DND-41 (cell line): Measurements from ENCODE around the gene HID1.

Experiments
- ATAC-seq: fragments of 200-7000 bp; cut with Tn5 transposase; 3 replicates; pipeline ENCODE4 v1.9.1; 2021; ENCODE audit warnings: low read depth; ENCODE audit not compliant: insufficient read depth
- DNase-seq: peaks from one replicate; pipeline ENCODE4 v3.0.0-alpha.2; 2020
- H2AFZ ChIP-seq: 2 replicates; pipeline ENCODE4 v1.6.0; 2012; ENCODE audit warnings: low read depth, low read length
- H3K27ac ChIP-seq: 2 replicates; pipeline ENCODE4 v1.5.1; 2012; ENCODE audit warnings: low read length, inconsistent platforms
- H3K27me3 ChIP-seq: fragments of 200-600 bp; sonication (generic); 2 replicates; pipeline ENCODE4 v1.6.0; 2012; ENCODE audit warnings: low read length, mild to moderate bottlenecking, inconsistent platforms; ENCODE audit not compliant: insufficient read depth, poor library complexity
- H3K36me3 ChIP-seq: 2 replicates; pipeline ENCODE4 v1.5.1; 2012; ENCODE audit warnings: low read length, inconsistent platforms; ENCODE audit not compliant: insufficient read depth
- H3K4me1 ChIP-seq: 2 replicates; pipeline ENCODE4 v1.5.1; 2012; ENCODE audit warnings: mild to moderate bottlenecking, low read length; ENCODE audit not compliant: insufficient read depth
- H3K4me2 ChIP-seq: 2 replicates; pipeline ENCODE4 v1.6.0; 2012; ENCODE audit warnings: mild to moderate bottlenecking, moderate library complexity, low read length, inconsistent platforms; ENCODE audit not compliant: insufficient read depth
- H3K4me3 ChIP-seq, 2 experiments: fragments of 200-600 bp in 1 of 2; shearing (Covaris generic) in 1 of 2; 2 replicates each; pipeline ENCODE4 v1.5.1; 2012 to 2016; ENCODE audit warnings: inconsistent platforms in 2 of 2, low read length in 2 of 2, mild to moderate bottlenecking in 2 of 2, low read depth in 1 of 2, moderate library complexity in 1 of 2
- H3K79me2 ChIP-seq: 2 replicates; pipeline ENCODE4 v1.6.0; 2012; ENCODE audit warnings: low read length, inconsistent platforms; ENCODE audit not compliant: insufficient read depth
- H3K9ac ChIP-seq: 2 replicates; pipeline ENCODE4 v1.6.0; 2012; ENCODE audit warnings: low read depth, mild to moderate bottlenecking, inconsistent platforms, low read length, moderate library complexity
- H3K9me3 ChIP-seq: 2 replicates; pipeline ENCODE4 v1.5.1; 2012; ENCODE audit warnings: low read length, moderate library complexity, mild to moderate bottlenecking, inconsistent platforms; ENCODE audit not compliant: insufficient read depth, severe bottlenecking
- H4K20me1 ChIP-seq: 2 replicates; pipeline ENCODE4 v1.6.0; 2012; ENCODE audit warnings: low read length; ENCODE audit not compliant: insufficient read depth
- EZH2 ChIP-seq: IDR thresholded peaks from 3 replicates; pipeline ENCODE4 v1.6.1; 2012; ENCODE audit warnings: borderline replicate concordance, low read depth, mild to moderate bottlenecking, moderate library complexity, low read length, inconsistent platforms; ENCODE audit not compliant: severe bottlenecking
- TF ChIP-seq, protein P1 (sequence below): IDR thresholded peaks from 2 replicates; pipeline ENCODE4 v1.5.1; 2012; ENCODE audit warnings: borderline replicate concordance, low read length, moderate library complexity, mild to moderate bottlenecking; ENCODE audit not compliant: poor library complexity, severe bottlenecking; ENCODE audit errors: extremely low read depth

The HID1 gene, protein sequence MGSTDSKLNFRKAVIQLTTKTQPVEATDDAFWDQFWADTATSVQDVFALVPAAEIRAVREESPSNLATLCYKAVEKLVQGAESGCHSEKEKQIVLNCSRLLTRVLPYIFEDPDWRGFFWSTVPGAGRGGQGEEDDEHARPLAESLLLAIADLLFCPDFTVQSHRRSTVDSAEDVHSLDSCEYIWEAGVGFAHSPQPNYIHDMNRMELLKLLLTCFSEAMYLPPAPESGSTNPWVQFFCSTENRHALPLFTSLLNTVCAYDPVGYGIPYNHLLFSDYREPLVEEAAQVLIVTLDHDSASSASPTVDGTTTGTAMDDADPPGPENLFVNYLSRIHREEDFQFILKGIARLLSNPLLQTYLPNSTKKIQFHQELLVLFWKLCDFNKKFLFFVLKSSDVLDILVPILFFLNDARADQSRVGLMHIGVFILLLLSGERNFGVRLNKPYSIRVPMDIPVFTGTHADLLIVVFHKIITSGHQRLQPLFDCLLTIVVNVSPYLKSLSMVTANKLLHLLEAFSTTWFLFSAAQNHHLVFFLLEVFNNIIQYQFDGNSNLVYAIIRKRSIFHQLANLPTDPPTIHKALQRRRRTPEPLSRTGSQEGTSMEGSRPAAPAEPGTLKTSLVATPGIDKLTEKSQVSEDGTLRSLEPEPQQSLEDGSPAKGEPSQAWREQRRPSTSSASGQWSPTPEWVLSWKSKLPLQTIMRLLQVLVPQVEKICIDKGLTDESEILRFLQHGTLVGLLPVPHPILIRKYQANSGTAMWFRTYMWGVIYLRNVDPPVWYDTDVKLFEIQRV

DNA sequence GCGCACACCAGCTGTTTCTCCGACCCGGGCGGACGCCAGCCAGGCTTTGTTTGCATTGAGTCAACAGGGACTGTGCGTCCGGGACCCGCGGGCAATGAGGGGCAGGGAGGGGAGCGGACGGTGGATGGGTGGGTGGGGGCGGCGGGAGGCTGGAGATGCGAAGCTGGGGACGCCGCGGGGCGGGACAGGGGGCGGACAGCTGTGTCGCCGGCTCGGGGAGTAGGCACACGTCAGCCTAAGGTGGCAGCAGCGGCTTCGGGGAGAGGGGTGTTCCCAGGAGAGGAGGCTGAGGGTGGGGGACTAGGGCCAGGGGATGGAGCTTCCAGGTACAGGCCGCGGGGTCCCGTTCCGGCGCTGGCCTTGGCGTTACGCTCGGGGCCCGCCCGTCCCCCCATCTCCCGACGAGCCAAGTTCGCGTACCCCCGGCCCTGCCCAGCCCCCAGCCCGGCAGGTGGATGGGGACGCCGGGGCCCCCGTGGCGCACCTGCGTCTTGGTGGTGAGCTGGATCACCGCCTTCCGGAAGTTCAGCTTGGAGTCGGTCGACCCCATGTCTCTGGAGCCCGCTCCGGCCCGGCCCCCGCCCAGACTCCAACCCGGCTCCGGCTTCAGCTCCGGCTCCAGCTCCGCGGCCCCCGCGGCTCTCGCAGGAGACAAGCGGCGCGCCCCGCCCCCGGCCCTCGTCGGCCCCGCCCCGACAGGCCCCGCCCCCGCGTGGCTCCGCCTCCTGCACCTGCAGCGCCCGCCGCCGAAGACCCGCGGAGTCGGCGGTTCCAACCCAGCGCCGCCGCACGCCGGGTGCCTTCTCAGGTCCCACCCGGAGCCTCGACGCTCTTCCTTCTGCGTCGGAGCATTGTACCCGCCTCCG is at the start of gene HID1:
Gene HID1, minus strand, starts transcription at position 653 of the 866 bp plus-strand sequence. Its CDS starts 103 bp downstream, at position 550.
- Histone ChIP-seq H3K27me3 (peaks cover 11% of the 10 kb centered on the region), H3K27ac (no peak within 1 kb of the TSS), H2AFZ (peak within 1 kb of the TSS; percentile 41), H3K4me3 (peak within 1 kb of the TSS in 1 of 2 experiments; percentile 50; a peak in 3 of 4 replicates), H3K4me2 (peak within 1 kb of the TSS; percentile 64), H3K9me3 (no peaks in the 10 kb centered on the region), H3K4me1 (peaks cover 14% of the 10 kb centered on the region), H3K79me2 (no peaks in the 10 kb centered on the region), H4K20me1 (peaks cover 8% of the 10 kb centered on the region; the same call in 1 of the 2 replicates), H3K36me3 (no peaks in the 10 kb centered on the region), H3K9ac (peak within 1 kb of the TSS; percentile 28)
- DNase-seq (peak; percentile 85), ATAC-seq (peak; percentile 92)
- no peak for TF ChIP-seq EZH2
- TF ChIP-seq, protein P1, sequence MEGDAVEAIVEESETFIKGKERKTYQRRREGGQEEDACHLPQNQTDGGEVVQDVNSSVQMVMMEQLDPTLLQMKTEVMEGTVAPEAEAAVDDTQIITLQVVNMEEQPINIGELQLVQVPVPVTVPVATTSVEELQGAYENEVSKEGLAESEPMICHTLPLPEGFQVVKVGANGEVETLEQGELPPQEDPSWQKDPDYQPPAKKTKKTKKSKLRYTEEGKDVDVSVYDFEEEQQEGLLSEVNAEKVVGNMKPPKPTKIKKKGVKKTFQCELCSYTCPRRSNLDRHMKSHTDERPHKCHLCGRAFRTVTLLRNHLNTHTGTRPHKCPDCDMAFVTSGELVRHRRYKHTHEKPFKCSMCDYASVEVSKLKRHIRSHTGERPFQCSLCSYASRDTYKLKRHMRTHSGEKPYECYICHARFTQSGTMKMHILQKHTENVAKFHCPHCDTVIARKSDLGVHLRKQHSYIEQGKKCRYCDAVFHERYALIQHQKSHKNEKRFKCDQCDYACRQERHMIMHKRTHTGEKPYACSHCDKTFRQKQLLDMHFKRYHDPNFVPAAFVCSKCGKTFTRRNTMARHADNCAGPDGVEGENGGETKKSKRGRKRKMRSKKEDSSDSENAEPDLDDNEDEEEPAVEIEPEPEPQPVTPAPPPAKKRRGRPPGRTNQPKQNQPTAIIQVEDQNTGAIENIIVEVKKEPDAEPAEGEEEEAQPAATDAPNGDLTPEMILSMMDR, result no peak

DNA sequence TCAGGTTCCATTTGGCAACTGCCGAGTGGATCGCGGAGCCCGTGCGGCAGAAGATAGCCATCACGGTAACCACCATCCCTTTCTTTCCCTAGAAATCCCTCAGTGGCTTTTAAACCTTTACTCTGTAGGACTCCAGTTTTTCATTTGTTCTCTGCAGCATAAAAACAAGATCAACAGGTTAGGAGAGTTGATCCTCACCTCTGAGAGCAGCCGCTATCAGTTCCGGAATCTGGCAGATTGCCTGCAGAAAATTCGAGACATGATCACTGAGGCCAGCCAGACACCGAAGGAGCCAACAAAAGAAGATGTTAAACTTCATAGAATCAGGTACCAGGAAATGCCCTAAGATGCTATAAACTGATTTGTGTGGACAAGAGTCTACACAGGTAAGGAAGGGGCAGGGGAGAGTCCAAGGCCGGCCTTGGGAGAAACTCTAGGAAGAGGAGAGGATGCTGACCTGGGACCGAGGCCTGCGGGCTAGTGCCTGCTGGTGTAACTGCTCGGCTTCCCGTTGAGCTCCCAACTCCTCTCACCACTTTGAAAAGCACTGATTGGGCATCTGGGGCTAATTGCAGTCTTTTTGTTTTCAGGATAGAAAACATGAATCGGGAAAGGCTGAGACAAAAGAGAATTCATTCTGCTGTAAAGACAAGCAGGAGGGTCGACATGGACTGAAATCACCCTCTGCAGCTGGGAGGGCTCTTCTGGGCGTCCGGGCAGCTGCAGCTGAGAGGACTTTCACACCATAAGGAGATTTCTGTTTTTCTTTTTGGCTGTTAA is 48.0 kb upstream of the HID1 start:
- H3K9ac ChIP-seq, result no peak overlapping the region
- 0 out of 2 replicates have a peak, but pooled peaks cover 5% of the 10 kb centered on the region for H4K20me1 ChIP-seq
- H3K4me1 ChIP-seq, result peaks cover 22% of the 10 kb centered on the region
- no peaks in the 10 kb centered on the region for H3K9me3 ChIP-seq
- DNase-seq (no peak), ATAC-seq (no peak)
- H3K4me2 ChIP-seq, result no peak overlapping the region
- peaks cover 6% of the 10 kb centered on the region for H3K79me2 ChIP-seq
- no peak overlapping the region for H3K27ac ChIP-seq
- H3K4me3 ChIP-seq, result no peak overlapping the region
- TF ChIP-seq, protein P1, result no peak
- no peak for TF ChIP-seq EZH2
- H2AFZ ChIP-seq, result no peak overlapping the region
- peaks cover 48% of the 10 kb centered on the region for H3K36me3 ChIP-seq
- no peaks in the 10 kb centered on the region for H3K27me3 ChIP-seq

DNA sequence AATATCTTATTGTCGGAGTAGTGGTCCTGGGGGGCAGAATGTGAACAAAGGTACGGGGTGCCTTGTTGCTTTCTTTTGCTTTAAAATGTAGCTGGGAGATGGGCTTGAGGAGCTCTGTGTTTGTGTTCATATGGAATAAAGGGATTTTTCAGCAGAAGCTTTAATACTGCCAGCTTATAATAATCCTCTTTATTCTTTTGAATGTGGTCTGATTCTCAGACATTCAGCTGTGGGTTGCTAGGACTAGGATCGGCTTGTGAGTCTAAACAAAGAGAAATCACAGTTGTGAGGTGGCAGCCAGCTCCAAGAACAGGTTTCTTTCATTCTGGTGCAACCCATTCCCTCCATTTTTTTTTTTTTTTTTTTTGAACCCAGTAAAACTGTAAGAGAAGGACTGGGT is 47.2 kb upstream of the HID1 start:
- no peak overlapping the region for H3K27ac ChIP-seq
- H2AFZ ChIP-seq, result no peak overlapping the region
- H3K27me3 ChIP-seq, result no peaks in the 10 kb centered on the region
- H3K4me3 ChIP-seq, result no peak overlapping the region
- H3K9me3 ChIP-seq, result no peaks in the 10 kb centered on the region
- peaks cover 48% of the 10 kb centered on the region for H3K36me3 ChIP-seq
- peaks cover 18% of the 10 kb centered on the region for H3K4me1 ChIP-seq
- H4K20me1 ChIP-seq, result 0 out of 2 replicates have a peak, but pooled peaks cover 5% of the 10 kb centered on the region
- H3K9ac ChIP-seq, result no peak overlapping the region
- no peak for ATAC-seq
- no peak for TF ChIP-seq EZH2
- TF ChIP-seq, protein P1, result no peak
- DNase-seq, result no peak
- no peak overlapping the region for H3K4me2 ChIP-seq
- H3K79me2 ChIP-seq, result peaks cover 13% of the 10 kb centered on the region
